Epithelial cell of esophagus (primary cell): ENCODE measurements around the gene CROCC2.

ENCODE experiments used
- DNase-seq: peaks from one replicate; pipeline ENCODE4 v3.0.0; 2010; ENCODE audit warnings: low read depth
- H3K4me3 ChIP-seq: 2 replicates; pipeline ENCODE4 v1.5.1; 2011; ENCODE audit warnings: mild to moderate bottlenecking, low read length, control low read depth
- TF ChIP-seq, protein P1 (sequence below): IDR thresholded peaks from 2 replicates; pipeline ENCODE4 v1.5.1; 2011; ENCODE audit warnings: low read depth, mild to moderate bottlenecking, low read length, control low read depth, inconsistent platforms; ENCODE audit not compliant: insufficient read depth; ENCODE audit errors: missing control alignments

Gene CROCC2

DNA sequence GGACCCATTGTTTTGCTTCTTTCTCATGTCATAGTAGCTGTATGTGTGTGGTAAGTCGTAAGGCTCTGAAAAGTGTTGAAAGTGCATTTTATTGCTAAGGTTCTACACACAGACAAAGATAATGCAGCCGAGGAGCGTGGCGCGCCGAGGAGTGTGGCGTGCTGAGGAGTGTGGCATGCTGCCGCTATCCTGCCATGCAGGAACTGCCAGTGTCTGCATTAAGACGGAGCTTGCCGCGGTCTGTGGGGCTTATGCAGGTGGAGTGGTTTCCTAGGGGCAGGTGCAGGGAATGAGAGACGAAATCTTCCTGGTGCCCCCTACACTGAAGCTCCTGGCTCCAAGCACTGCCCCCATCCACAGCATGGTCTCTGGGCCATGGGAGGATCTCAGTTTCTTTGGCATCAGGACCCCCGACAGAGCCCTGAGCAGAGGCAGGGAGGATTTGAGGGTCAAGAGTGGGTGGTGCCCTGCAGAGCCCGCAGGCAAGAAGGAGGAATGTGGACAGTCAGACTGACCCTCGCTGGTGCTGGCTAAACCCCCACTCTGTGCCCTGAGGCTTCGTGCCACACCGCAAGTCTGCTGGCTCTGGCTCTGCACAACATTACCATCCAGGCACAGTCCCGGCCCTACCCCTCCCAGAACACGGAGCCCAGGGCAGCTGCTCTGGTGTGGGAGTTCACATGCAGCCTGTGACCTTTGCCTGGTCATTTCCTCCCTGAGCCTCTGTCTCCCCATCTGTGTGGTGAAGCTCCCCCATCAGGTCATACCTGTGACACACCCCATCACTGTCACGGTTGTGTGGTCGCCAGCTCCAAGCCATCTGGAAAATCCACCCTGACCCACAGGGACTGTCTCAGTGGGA is 95.5 kb downstream of the CROCC2 start:
- DNase-seq: no peak
- no peak overlapping the region for H3K4me3 ChIP-seq
- TF ChIP-seq, protein P1, sequence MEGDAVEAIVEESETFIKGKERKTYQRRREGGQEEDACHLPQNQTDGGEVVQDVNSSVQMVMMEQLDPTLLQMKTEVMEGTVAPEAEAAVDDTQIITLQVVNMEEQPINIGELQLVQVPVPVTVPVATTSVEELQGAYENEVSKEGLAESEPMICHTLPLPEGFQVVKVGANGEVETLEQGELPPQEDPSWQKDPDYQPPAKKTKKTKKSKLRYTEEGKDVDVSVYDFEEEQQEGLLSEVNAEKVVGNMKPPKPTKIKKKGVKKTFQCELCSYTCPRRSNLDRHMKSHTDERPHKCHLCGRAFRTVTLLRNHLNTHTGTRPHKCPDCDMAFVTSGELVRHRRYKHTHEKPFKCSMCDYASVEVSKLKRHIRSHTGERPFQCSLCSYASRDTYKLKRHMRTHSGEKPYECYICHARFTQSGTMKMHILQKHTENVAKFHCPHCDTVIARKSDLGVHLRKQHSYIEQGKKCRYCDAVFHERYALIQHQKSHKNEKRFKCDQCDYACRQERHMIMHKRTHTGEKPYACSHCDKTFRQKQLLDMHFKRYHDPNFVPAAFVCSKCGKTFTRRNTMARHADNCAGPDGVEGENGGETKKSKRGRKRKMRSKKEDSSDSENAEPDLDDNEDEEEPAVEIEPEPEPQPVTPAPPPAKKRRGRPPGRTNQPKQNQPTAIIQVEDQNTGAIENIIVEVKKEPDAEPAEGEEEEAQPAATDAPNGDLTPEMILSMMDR: no peak

DNA sequence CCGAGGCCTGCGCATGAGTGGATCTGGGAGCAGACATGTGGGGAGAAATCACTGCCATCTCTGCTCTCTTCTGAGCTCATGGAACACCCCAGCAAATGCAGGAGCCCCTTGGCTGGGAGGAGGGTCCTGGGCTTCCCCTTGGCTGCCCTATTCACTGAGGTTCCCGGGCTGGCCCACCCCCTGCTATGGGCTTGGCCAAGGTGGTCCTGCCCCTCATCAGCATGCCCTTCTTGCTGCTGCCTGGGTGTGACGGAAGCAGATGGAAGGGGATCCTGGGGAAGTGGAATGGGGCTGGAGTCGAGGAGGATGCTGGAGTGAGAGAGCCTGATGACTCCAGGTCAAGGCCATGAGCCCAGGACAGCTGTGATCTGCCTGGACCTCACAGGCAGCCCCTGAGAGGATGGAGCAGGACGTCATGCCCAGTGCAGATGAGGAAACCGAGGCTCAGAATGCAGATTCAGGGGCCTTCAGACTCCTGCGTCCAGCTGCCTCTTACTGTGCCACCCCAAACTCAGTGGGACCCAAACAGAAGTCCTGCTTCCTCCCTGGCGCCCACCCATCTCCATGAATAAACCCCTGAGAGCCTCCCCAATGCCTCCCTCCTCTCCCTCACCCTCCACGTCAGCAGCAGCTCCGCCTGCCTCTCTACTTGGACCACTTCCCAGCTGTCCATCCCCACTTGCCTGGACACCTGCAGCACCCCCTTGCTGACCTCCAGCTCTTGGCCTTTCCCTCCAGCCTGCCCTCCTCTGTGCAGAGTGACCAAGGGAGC is 96.3 kb downstream of the CROCC2 start:
- H3K4me3 ChIP-seq: no peak overlapping the region
- TF ChIP-seq, protein P1: no peak
- DNase-seq: no peak

DNA sequence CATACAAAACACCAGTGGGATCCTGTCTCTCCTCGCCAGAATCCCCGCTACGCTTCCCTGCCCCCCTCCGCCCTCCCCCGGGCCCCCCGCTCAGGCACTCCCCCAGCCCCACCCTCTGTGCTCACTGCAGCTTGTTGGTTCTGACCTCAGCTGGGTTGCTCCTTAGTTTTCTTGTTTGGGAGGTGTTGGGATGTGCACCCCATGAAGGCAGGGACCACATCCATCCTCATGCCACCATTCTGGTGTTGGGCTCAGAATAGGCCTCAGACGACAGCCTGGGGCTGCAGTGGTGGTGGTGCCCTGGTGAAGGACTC is 96.9 kb downstream of the CROCC2 start:
- no peak for DNase-seq
- H3K4me3 ChIP-seq: no peak overlapping the region
- TF ChIP-seq, protein P1: no peak

DNA sequence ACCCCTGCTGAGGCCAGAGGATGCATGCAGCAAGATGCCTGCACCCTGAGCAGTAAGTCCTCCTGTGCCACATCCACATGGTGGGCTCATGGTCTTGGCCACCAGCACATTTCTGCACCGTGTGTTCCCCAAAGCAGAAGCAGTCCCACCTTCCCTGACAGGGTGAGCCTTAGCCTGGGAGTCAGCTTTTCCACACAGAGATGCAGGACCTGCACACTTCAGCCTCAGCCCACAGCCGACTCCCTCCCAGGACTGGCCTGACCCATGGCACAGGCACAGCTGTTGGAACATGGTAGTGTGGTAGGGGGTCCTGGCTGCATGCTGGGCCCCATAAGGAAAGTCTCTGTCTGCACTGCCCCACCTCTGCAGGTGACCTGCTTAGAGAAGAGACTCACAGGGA is 97.2 kb downstream of the CROCC2 start:
- TF ChIP-seq, protein P1: no peak
- no peak overlapping the region for H3K4me3 ChIP-seq
- DNase-seq: no peak

DNA sequence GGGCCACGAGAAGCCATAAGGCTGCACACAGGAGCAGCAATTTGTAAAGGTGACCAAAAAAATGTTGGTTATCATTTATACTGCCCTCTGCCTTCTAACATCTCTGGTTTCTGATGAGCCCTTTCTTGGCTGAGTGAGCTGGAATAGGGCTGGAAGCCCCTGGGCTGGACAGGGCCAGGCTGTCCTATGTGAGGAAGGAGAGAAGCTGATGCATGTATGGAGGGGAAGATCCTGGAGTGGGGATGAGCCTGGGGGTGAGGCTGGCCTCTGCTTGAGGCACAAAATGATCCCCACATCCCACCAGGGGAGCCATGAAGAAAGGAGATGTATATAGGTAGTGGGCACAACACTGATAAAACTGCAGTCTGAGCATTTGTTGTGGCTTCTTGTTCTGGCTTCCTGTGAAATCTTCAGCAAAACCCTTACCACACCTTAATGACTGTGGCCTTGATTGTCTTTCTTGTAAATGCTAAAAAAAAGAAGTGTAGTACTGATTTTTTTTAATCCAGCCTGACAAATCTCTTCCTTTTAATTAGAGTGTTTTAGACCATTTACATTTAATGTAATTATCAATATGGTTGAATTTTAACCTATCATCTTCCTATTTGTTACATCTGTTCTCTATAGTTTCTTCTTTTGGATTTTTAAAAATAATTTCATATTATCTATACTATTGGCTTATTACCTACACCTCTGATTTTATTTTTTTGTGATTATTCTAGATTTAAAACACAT is 97.9 kb downstream of the CROCC2 start:
- no peak for DNase-seq
- TF ChIP-seq, protein P1: no peak
- H3K4me3 ChIP-seq: no peak overlapping the region

DNA sequence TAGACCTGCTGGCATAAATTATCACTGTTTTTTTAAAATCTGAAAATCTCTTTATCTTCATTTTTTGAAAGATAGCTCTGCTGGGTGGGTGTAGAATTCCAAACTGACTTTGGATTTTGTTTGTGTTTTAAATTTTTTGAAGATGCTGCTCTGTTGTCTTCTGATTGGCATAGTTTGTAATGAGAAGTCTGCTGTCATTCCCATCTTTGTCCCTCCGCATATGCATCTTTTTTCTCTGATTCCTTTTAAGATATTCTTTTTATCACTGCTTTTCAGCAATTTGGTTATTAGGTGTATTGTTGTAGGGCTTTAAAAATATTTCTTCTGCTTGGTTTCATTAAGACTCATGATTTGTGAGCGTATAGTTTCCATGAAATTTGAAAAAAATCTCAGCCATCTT is 99.4 kb downstream of the CROCC2 start:
- H3K4me3 ChIP-seq: no peak overlapping the region
- no peak for DNase-seq
- TF ChIP-seq, protein P1: no peak
